PFSK-1 (cell line): ENCODE data around the gene HIGD1C.
A peak's percentile ranks its signal among the peaks of the same experiment; 100 is the strongest.

Experiments used
- FOXP2 ChIP-seq: optimal IDR thresholded peaks from 2 replicates; pipeline ENCODE3; 2011; ENCODE audit warnings: borderline replicate concordance, control low read depth, inconsistent platforms; ENCODE audit not compliant: insufficient read depth; ENCODE audit errors: extremely low read length, extremely low read depth
- POLR2AphosphoS5 ChIP-seq: IDR thresholded peaks from 2 replicates; pipeline ENCODE4 v1.6.1; 2012; ENCODE audit warnings: low read depth, mild to moderate bottlenecking, control low read depth, low read length, moderate library complexity
- SIN3A ChIP-seq: IDR thresholded peaks from 2 replicates; pipeline ENCODE4 v1.6.1; 2012; ENCODE audit warnings: mild to moderate bottlenecking, low read length, moderate library complexity, borderline replicate concordance; ENCODE audit not compliant: insufficient read depth
- TAF1 ChIP-seq: IDR thresholded peaks from 2 replicates; pipeline ENCODE4 v1.6.1; 2012; ENCODE audit warnings: low read length, control low read depth, borderline replicate concordance; ENCODE audit not compliant: insufficient read depth
- TF ChIP-seq, protein P1 (sequence below), 2 experiments: IDR thresholded peaks; 2 replicates each; pipeline versions ENCODE4 v1.6.1 to v1.8.0; 2011 to 2012; ENCODE audit warnings: low read depth in 2 of 2, low read length in 2 of 2, control low read depth in 1 of 2, inconsistent platforms in 1 of 2, mild to moderate bottlenecking in 1 of 2, moderate library complexity in 1 of 2; ENCODE audit not compliant: insufficient read depth in 1 of 2

Gene HIGD1C

DNA sequence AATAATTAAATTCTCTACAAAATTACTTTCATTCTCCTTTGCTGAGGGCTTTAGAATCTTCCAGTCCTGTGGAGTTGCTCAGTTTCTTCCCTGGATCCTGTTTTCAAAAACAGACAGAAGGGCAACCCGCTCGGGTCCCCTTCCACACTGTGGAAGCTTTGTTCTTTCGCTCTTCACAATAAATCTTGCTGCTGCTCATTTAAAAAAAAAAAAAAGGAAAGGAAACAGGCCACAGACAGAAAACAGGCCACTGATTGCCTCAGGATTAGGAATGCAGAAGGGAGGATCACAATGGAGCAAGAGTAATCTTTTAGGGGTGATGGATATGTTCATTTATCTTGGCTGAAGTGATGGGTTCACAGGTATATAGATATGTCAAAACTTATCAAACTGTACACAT is 29.5 kb upstream of the HIGD1C start:
- TF ChIP-seq, protein P1, sequence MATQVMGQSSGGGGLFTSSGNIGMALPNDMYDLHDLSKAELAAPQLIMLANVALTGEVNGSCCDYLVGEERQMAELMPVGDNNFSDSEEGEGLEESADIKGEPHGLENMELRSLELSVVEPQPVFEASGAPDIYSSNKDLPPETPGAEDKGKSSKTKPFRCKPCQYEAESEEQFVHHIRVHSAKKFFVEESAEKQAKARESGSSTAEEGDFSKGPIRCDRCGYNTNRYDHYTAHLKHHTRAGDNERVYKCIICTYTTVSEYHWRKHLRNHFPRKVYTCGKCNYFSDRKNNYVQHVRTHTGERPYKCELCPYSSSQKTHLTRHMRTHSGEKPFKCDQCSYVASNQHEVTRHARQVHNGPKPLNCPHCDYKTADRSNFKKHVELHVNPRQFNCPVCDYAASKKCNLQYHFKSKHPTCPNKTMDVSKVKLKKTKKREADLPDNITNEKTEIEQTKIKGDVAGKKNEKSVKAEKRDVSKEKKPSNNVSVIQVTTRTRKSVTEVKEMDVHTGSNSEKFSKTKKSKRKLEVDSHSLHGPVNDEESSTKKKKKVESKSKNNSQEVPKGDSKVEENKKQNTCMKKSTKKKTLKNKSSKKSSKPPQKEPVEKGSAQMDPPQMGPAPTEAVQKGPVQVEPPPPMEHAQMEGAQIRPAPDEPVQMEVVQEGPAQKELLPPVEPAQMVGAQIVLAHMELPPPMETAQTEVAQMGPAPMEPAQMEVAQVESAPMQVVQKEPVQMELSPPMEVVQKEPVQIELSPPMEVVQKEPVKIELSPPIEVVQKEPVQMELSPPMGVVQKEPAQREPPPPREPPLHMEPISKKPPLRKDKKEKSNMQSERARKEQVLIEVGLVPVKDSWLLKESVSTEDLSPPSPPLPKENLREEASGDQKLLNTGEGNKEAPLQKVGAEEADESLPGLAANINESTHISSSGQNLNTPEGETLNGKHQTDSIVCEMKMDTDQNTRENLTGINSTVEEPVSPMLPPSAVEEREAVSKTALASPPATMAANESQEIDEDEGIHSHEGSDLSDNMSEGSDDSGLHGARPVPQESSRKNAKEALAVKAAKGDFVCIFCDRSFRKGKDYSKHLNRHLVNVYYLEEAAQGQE (IDR thresholded peaks at IDR 0.05; ENCODE audit: insufficient read depth in 1 of 2, low read depth in 2 of 2, low read length in 2 of 2): no peak
- TF ChIP-seq TAF1 (no peak), POLR2AphosphoS5 (no peak), FOXP2 (no peak)

DNA sequence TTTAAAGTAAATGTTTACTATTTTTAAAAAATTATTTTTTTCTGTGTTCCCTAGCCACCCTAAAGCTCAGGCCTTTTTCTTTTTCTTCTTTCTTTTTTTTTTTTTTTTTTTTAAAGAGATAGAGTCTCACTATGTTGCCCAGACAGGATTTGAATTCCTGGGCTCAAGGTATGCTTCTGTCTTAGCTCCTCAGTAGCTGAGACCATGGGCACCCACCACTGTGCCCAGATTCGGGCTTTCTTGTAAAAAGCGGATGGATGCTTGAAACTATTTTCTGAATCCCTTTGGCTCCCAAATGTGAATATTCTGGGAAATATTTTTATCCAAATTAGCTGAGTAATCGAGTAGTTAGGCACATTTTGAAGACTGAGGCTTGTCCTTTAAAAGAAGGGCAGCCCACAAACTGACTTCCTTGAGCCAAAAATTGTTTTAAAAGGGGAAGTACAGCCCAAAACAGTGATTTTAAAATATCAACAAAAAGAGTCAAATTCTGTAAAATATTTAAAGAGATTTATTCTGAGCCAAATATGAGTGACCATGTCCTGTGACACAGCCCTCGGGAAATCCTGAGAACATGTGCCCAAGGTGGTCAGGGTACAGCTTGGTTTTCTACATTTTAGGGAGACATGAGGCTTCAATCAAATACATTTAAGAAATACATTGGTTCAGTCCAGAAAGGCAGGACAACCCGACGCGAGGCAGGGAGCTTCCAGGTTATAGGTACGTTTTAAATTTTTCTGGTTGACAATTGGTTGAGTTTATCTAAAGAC is 28.8 kb upstream of the HIGD1C start:
- no peak for TF ChIP-seq POLR2AphosphoS5
- TF ChIP-seq, protein P1 (IDR thresholded peaks at IDR 0.05; ENCODE audit: insufficient read depth in 1 of 2, low read depth in 2 of 2, low read length in 2 of 2): no peak
- no peak for TF ChIP-seq SIN3A
- no peak for TF ChIP-seq TAF1
- no peak for TF ChIP-seq FOXP2

DNA sequence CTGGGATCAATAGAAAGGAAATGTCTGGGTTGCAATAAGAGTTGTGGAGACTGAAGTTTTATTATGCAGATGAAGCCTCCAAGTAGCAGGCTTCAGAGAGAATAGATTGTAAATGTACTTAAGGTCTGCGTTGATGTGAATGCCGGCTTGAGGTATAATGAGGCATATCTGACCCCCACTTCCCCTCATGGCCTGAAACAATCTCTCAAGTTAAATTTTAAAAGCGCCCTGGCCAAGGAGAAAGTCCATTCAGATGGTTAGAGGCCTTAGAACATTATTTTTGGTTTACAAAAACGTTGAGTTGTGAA is 28.3 kb upstream of the HIGD1C start:
- TF ChIP-seq TAF1: no peak
- no peak for TF ChIP-seq SIN3A
- TF ChIP-seq FOXP2: no peak
- no peak for TF ChIP-seq POLR2AphosphoS5
- TF ChIP-seq, protein P1 (IDR thresholded peaks at IDR 0.05; ENCODE audit: insufficient read depth in 1 of 2, low read depth in 2 of 2, low read length in 2 of 2): no peak

DNA sequence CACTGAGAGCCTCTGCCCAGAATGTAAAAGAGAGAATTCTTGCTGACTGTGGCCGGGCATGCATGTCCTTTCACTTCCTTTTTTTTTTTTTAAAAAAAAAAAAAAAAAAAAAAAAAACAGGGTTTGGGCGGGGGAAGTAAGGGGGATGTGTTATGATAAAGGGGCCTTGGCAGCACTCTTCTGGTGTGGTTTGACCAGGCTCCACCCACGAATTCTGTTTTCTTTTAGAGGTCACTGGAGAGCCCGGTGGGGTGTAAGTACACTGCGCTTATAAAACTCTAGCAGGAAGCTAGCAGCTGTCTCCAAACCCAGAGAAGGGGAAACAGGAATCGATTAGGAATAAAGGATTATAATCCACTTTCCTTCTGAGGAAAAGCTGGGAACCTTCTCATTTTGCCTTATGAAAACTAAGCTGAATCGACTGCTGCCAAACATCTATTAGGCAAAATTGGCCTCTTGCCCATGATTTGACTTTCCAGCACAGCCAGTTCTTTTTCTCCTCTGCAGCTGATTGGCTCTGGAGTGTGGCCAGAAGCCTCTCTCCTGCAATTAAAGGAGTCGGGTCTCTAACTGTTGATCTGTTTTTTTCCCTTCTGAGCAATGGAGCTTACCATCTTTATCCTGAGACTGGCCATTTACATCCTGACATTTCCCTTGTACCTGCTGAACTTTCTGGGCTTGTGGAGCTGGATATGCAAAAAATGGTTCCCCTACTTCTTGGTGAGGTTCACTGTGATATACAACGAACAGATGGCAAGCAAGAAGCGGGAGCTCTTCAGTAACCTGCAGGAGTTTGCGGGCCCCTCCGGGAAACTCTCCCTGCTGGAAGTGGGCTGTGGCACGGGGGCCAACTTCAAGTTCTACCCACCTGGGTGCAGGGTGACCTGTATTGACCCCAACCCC is 27.7 kb upstream of the HIGD1C start:
- peak; percentile 20; the same call in 1 of the 2 replicates for TF ChIP-seq POLR2AphosphoS5
- no peak for TF ChIP-seq SIN3A
- TF ChIP-seq, protein P1 (IDR thresholded peaks at IDR 0.05; ENCODE audit: insufficient read depth in 1 of 2, low read depth in 2 of 2, low read length in 2 of 2): no peak
- TF ChIP-seq FOXP2: no peak
- no peak for TF ChIP-seq TAF1
